Astrocyte of the spinal cord (primary cell): ENCODE results near the gene NF1.

Source experiments
- DNase-seq: peaks from one replicate; pipeline ENCODE4 v3.0.0; 2011; ENCODE audit warnings: low read depth, low spot score
- H3K4me3 ChIP-seq: 2 replicates; pipeline ENCODE4 v1.5.1; 2011; ENCODE audit warnings: low read depth, mild to moderate bottlenecking, low read length, moderate library complexity
- in situ Hi-C: cut with HindIII; loops from 2 replicates; pipeline ENCODE4 v1.10.0; 2017; ENCODE audit warnings: low sequenced_read_pairs
- TF ChIP-seq, protein P1 (sequence below): IDR thresholded peaks from 2 replicates; pipeline ENCODE4 v1.5.1; 2012; ENCODE audit warnings: low read depth, mild to moderate bottlenecking, low read length, inconsistent platforms

Gene NF1

GRCh38 chr17:31225831-31226230, 131.1 kb downstream of the NF1 start:
- no peak overlapping the region for H3K4me3 ChIP-seq
- in situ Hi-C loops: no loop called here
- TF ChIP-seq, protein P1, sequence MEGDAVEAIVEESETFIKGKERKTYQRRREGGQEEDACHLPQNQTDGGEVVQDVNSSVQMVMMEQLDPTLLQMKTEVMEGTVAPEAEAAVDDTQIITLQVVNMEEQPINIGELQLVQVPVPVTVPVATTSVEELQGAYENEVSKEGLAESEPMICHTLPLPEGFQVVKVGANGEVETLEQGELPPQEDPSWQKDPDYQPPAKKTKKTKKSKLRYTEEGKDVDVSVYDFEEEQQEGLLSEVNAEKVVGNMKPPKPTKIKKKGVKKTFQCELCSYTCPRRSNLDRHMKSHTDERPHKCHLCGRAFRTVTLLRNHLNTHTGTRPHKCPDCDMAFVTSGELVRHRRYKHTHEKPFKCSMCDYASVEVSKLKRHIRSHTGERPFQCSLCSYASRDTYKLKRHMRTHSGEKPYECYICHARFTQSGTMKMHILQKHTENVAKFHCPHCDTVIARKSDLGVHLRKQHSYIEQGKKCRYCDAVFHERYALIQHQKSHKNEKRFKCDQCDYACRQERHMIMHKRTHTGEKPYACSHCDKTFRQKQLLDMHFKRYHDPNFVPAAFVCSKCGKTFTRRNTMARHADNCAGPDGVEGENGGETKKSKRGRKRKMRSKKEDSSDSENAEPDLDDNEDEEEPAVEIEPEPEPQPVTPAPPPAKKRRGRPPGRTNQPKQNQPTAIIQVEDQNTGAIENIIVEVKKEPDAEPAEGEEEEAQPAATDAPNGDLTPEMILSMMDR: no peak
- no peak for DNase-seq

GRCh38 chr17:31226373-31226772, 131.6 kb downstream of the NF1 start:
- TF ChIP-seq, protein P1: no peak
- no peak for DNase-seq
- in situ Hi-C loops: no loop called here
- no peak overlapping the region for H3K4me3 ChIP-seq

DNA sequence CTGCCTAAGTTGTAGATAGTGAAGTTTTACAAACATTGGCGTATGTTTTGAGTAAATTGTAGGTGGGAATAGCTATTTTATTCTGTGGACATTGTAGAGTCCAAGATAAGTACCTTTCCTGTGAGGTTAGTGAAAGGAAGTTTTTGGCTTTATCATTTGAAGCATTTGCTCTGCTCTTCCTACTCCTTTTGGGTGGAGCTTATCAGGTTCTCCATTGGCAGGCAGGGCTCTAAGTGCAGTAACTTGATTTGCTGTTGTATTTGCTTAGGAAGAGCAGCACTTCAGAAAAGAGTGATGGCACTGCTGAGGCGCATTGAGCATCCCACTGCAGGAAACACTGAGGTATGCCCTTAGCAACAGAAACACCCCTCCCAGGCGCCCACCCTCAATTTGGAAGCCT, 132.2 kb downstream of the NF1 start:
- H3K4me3 ChIP-seq: no peak overlapping the region
- TF ChIP-seq, protein P1: no peak
- no peak for DNase-seq
- in situ Hi-C loops: no loop called here

DNA sequence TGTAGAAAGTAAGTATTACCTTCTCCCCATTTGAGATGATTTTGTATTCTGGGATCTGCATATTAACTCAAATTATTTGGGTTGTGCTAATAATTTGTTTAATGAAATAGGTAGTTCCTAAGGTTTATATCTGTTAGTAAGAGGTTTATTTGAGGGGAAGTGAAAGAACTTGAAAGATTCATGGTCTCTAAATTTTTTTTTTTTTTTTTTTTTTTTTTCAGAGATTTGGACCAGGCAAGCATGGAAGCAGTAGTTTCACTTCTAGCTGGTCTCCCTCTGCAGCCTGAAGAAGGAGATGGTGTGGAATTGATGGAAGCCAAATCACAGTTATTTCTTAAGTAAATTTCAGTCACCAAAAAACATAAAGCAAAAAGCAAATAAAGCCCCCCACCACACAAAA, 137.1 kb downstream of the NF1 start:
- in situ Hi-C loops: no loop called here
- no peak overlapping the region for H3K4me3 ChIP-seq
- no peak for DNase-seq
- TF ChIP-seq, protein P1: no peak

DNA sequence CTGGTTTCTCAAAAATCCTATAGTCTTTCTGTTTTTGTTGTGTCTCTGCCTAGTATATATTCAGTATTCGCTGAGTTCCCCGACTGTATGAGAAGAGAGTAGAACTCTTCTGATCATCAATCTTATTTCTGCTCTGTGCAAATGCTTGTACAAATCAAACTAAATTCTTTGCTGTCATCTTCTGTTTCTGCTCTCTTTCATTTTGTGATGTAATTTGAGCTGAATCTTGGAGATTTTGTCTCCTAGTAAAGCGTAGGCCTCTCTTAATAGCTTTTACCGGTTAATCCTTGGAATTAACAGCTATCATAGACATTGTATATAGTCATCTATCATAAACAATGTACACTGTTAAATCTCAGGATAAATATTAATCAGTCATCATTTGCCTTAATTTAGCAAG, 140.3 kb downstream of the NF1 start:
- TF ChIP-seq, protein P1: no peak
- in situ Hi-C loops: no loop called here
- DNase-seq: no peak
- H3K4me3 ChIP-seq: no peak overlapping the region

- in situ Hi-C loops: no loop called here
- TF ChIP-seq, protein P1: no peak
- no peak for DNase-seq
- H3K4me3 ChIP-seq: no peak overlapping the region
Observed at GRCh38 chr17:31236137-31236536, 141.4 kb downstream of the NF1 start.

DNA sequence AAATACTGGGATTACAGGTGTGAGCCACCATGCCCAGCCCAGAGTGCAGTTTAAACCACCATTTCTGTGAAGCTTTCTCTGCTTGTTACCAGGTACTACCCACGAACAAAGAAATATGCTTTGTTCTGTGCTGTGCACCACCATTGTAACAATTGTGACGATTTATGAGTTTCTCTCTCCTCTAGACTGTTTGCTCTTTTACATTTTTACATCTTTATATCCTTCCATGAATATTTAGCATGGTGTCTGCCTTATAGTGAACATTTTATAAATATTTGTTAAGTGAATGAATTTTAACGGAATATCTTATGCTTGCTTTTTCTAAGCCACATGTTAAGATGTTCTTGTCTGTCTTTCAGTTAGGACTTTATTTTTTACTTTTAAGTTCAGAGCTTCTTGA, 141.9 kb downstream of the NF1 start:
- H3K4me3 ChIP-seq: no peak overlapping the region
- TF ChIP-seq, protein P1: no peak
- DNase-seq: no peak
- in situ Hi-C loops: no loop called here
